Left ventricle myocardium inferior (tissue), 1 donor: ENCODE data around the gene CHD1. TPM values are rescaled to one million over a fixed set of nuclear protein-coding genes. Genes with fewer than 3 reads are reported as not detected.

Source experiments
- DNase-seq: peaks from one replicate; pipeline ENCODE4 v3.0.0-alpha.2; 2020
- H3K27ac ChIP-seq: fragments of 200-600 bp; replicated peaks from 2 replicates; pipeline ENCODE4 v1.8.0; 2021
- H3K27me3 ChIP-seq: fragments of 200-600 bp; 2 replicates; pipeline ENCODE4 v1.8.0; 2021; ENCODE audit warnings: low read depth
- H3K36me3 ChIP-seq: fragments of 200-600 bp; 2 replicates; pipeline ENCODE4 v1.8.0; 2021
- H3K4me1 ChIP-seq: fragments of 200-600 bp; 2 replicates; pipeline ENCODE4 v1.8.0; 2021
- H3K4me3 ChIP-seq: fragments of 200-600 bp; 2 replicates; pipeline ENCODE4 v1.8.0; 2021; ENCODE audit warnings: mild to moderate bottlenecking, moderate library complexity
- H3K9me3 ChIP-seq: fragments of 200-600 bp; replicated peaks from 2 replicates; pipeline ENCODE4 v1.8.0; 2021
- intact Hi-C: fragments of 100-400 bp; cut with micrococcal nuclease; formaldehyde crosslinking; loops from one replicate; pipeline ENCODE4 v1.11.0; 2022
- total RNA-seq: library from RNA; stranded (reverse); fragmentation: NEBNext Ultra II Directional; extraction: Animal tissue kit (Norgen Biotek cat#: 25700); gene quantifications from one replicate; pipeline ENCODE4 v1.2.1, GENCODE V29; 2021
- TF ChIP-seq, protein P1 (sequence below): fragments of 200-600 bp; IDR thresholded peaks from 2 replicates; pipeline ENCODE4 v1.8.0; 2021; ENCODE audit warnings: antibody characterized with exemption, mild to moderate bottlenecking, borderline replicate concordance
- donor health status: DM: no; HTN: yes; CAD: no; lungs with severe emphysema.

Gene CHD1
- total RNA-seq, 1 donor from 2014 or later: 11.6 TPM

DNA sequence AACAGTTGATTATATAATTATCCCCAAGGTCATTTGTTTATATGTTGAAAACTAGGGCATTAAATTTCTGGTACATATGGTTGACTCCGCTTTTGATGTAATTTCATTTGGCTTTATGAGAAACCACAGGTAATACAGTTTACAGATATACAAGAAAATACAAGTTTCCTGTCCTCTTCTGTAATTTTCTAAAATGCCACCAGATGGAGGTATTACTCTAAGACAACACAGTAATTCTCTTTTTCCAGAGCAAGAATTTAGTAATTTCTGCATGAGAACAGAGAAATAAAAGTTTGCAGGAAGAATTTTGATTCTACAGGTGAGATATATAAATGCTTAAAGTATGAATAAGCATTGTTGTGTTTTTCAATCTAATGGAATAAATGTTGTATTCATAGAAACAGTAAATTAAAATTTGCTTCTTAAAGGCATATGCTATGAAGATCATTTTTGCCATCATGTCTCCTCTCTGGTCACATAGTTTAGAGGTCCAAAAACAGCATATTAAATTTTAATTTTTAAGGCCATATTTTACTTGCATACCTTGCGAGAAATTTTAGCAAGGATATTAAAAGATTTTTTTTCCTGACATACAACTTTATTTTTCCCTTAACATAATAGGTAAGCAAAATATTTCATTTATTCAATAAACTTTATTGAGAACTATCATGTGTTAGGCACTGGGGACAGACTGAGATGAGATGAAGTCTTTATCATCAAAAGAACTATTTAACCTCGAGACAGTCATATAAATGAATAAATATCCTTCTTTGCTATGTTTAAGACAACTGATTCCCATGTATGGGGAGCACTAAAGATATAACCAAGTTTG lies 22.7 kb downstream of the CHD1 start:
- Histone ChIP-seq H3K4me1 (peaks cover 32% of the 10 kb centered on the region), H3K4me3 (no peak overlapping the region), H3K27ac (no peak overlapping the region), H3K36me3 (peaks cover 30% of the 10 kb centered on the region), H3K27me3 (no peaks in the 10 kb centered on the region), H3K9me3 (no peaks in the 10 kb centered on the region)
- TF ChIP-seq, protein P1, sequence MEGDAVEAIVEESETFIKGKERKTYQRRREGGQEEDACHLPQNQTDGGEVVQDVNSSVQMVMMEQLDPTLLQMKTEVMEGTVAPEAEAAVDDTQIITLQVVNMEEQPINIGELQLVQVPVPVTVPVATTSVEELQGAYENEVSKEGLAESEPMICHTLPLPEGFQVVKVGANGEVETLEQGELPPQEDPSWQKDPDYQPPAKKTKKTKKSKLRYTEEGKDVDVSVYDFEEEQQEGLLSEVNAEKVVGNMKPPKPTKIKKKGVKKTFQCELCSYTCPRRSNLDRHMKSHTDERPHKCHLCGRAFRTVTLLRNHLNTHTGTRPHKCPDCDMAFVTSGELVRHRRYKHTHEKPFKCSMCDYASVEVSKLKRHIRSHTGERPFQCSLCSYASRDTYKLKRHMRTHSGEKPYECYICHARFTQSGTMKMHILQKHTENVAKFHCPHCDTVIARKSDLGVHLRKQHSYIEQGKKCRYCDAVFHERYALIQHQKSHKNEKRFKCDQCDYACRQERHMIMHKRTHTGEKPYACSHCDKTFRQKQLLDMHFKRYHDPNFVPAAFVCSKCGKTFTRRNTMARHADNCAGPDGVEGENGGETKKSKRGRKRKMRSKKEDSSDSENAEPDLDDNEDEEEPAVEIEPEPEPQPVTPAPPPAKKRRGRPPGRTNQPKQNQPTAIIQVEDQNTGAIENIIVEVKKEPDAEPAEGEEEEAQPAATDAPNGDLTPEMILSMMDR: peak; percentile 85
- intact Hi-C loops: no loop called here
- no peak for DNase-seq

DNA sequence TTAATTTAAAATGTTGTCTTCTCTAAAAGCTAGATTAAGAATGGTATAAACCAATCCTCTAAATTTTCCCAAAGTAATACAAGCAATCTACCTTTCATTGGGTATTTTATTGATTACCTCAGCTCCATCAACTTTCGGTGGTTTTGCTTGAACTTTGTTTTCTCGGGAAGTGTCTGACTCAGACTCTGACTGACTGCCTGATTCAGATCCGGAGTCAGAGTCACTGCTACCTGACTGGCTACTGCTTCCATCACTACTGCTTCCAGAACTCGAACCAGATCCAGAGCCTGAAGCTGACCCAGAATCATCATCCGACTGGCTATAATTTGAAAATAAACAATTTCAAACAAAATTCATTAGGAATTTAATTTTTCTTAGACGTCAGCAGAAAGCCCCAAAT lies 24.0 kb downstream of the CHD1 start:
- H3K27me3 ChIP-seq: no peaks in the 10 kb centered on the region
- no peak overlapping the region for H3K4me3 ChIP-seq
- peaks cover 43% of the 10 kb centered on the region for H3K36me3 ChIP-seq
- no peak for DNase-seq
- H3K9me3 ChIP-seq: no peaks in the 10 kb centered on the region
- H3K27ac ChIP-seq: no peak overlapping the region
- intact Hi-C loops: no loop called here
- peaks cover 19% of the 10 kb centered on the region for H3K4me1 ChIP-seq
- TF ChIP-seq, protein P1: no peak

DNA sequence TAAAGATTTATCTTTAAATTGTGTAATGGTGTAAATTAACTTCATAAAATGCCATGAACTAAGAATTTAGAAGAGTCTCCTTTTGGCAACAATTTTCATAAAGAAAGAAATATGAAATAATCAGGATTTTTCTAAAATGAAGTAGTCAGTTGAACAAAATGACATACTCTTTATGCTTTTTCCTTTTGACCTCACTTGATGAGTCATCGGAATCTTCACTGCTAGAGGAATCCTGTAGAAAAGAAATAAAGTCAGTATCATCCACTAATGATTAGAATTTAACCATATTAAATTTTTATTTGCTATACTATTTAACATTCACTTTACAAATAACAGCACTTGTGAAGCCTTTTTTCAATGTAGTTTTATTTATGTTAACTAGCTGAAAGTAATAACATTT lies 26.1 kb downstream of the CHD1 start:
- H3K27me3 ChIP-seq: no peaks in the 10 kb centered on the region
- H3K27ac ChIP-seq: no peak overlapping the region
- peaks cover 64% of the 10 kb centered on the region for H3K36me3 ChIP-seq
- H3K4me3 ChIP-seq: no peak overlapping the region
- H3K4me1 ChIP-seq: peaks cover 11% of the 10 kb centered on the region
- DNase-seq: no peak
- TF ChIP-seq, protein P1: no peak
- no peaks in the 10 kb centered on the region for H3K9me3 ChIP-seq
- intact Hi-C loops: no loop called here

DNA sequence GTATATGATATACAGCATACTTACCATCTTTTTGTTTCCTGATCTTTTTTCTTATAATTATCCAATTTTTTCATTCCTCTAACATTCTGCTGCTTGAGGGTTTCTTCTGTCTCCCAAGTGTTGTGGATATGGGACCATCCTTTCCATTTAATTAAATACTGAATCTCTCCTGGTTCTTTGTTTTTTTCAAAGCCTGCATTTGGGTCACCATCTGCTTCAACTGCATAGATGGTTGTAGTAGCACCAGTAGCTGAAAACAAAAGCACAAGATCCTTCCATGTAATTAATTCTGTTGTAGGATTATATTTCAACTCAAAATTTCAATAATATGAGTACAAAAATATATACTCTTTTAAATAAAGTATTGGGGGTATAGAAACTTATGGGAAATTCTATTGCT lies 29.4 kb downstream of the CHD1 start:
- no peak overlapping the region for H3K4me3 ChIP-seq
- no peak for DNase-seq
- H3K27ac ChIP-seq: no peak overlapping the region
- H3K36me3 ChIP-seq: peaks cover 96% of the 10 kb centered on the region
- H3K9me3 ChIP-seq: no peaks in the 10 kb centered on the region
- TF ChIP-seq, protein P1: no peak
- intact Hi-C loops: no loop called here
- H3K27me3 ChIP-seq: no peaks in the 10 kb centered on the region
- H3K4me1 ChIP-seq: no peaks in the 10 kb centered on the region

DNA sequence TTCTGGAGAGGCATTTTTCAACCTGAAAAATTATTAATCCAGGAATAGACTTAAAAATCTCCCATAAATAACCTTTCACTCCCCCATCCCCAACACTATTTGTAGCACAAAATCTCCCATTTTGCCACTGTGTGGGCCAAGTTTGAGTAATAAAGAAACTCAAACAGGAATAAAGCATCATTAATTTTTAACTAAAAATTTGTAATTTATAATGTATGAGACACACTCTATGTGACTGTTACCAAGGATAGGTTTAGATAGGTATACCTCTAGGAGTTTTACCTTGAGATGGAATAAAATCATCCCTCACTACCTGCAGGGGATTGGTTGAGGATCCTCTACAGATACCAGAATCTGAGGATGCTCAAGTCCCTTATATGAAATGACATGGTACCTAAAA lies 30.1 kb downstream of the CHD1 start:
- Histone ChIP-seq H3K9me3 (no peaks in the 10 kb centered on the region), H3K4me3 (no peak overlapping the region), H3K27me3 (no peaks in the 10 kb centered on the region), H3K4me1 (no peaks in the 10 kb centered on the region), H3K27ac (no peak overlapping the region), H3K36me3 (peaks cover 100% of the 10 kb centered on the region)
- no peak for DNase-seq
- intact Hi-C loops: no loop called here
- TF ChIP-seq, protein P1: no peak
